HG02798 (cell line): ENCODE results near the gene CATSPERD.
A peak's percentile ranks its signal among the peaks of the same experiment; 100 is the strongest.
"Not testable (repeated sequence)": the region's sequence is repeated elsewhere in the genome, so short reads cannot be mapped to it uniquely, and the experiment has no call there.

Experiments
- ATAC-seq: cut with Tn5 transposase; IDR thresholded peaks from one replicate; pipeline ENCODE4 v1.9.1; 2021; ENCODE audit warnings: mild to moderate bottlenecking; ENCODE audit not compliant: unreplicated experiment, poor library complexity

Gene CATSPERD

DNA sequence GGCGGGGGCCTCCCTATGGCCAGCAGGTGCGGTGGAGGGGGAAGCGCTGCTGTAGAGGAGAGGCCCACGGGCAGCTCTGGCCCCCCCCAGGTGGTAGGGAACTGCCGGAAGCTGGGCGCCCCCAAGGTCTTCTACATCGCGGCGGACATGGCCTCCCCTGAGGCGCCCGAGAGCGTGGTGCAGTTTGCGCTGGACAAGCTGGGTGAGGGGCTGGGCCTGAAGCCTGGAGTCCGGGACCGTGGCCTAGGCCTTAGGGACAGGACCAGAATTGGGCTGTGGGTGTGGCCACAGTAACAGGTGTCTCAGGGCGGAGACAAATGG is 34.2 kb upstream of the CATSPERD start:
- no peak for ATAC-seq

DNA sequence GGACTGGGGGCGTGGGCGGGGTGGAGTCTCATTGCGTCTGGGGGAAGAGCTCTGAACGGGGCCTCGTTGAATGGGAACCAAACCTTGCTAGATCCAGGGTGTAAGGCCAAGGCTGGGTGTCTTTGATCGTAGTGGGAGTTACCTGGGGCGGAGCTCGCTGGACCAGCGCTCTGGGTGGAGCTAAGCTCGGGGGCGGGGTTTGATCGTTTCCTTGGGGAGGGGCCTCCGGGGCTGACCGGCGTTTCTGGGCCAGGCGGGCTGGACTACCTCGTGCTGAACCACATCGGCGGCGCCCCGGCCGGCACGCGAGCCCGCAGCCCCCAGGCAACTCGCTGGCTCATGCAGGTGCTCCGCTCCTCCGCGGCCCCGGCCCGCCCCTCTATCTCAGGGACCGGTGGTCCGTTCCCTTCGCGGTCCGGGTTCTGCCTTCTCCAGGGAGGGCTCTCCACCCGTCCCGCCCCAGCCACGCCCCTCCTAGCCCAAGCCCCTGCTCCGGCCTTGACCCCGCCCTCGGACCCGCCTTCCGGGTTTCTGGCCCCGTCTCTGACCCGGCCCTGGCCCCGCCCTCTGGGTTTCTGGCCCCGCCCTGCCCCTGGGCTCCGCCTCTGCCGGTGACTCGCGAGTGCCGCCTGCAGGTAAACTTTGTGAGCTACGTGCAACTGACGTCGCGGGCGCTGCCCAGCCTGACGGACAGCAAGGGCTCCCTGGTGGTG is 33.6 kb upstream of the CATSPERD start:
- ATAC-seq, result peak; percentile 59

DNA sequence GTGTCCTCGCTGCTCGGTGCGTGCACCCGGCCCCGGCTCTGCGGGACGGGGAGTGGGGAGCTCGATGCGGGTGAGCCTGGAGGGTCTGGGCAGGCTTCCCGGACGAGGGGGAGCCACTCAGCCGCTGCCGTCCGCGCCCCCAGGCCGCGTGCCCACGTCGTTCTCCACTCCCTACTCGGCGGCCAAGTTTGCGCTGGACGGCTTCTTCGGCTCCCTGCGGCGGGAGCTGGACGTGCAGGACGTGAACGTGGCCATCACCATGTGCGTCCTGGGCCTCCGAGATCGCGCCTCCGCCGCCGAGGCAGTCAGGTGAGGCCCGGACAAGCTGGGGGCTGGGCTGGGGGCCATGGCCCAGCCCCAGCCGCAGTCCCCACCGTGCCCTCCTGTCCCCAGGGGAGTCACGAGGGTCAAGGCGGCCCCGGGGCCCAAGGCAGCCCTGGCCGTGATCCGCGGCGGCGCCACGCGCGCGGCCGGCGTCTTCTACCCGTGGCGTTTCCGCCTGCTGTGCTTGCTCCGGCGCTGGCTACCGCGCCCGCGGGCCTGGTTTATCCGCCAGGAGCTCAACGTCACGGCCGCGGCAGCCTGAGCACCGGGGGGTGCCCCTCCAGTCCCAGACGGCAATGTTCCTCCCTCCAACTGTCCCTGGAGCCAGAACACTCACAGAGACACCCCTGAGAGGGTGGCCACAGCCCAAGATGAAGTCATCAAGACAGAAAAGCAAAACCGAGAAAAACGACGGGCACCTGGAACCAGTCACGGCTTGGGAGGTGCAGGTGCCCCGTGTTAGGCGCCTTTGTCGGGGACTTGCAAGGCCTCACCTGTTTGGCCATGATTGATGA is 32.9 kb upstream of the CATSPERD start:
- no peak for ATAC-seq

DNA sequence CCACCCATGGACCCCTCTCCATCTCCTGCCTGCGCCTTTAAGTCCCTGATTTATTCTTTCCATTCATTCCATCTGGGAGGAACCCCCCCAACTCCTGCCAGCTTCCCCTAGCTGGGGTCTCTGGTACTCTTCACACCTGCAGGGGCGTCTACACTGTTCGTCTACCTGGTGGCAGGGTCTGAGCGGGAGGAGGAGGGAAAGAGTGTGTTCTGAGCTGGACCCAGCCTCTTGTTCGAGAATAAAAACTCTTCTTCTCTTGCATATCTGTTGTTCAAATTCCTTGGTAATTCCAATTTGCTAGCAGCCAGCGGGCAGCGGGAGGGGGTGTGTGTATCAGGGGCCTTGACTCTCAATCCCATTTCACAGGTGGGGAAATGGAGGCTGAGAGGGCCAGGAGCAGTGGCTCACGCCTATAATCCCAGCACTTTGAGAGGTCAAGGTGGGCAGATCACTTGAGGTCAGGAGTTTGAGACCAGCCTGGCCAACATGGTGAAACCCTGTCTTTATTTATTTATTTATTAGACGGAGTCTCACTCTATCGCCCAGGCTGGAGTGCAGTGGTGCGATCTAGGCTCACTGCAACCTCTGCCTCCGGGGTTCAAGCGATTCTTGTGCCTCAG is 32.1 kb upstream of the CATSPERD start:
- not testable (repeated sequence) for ATAC-seq

DNA sequence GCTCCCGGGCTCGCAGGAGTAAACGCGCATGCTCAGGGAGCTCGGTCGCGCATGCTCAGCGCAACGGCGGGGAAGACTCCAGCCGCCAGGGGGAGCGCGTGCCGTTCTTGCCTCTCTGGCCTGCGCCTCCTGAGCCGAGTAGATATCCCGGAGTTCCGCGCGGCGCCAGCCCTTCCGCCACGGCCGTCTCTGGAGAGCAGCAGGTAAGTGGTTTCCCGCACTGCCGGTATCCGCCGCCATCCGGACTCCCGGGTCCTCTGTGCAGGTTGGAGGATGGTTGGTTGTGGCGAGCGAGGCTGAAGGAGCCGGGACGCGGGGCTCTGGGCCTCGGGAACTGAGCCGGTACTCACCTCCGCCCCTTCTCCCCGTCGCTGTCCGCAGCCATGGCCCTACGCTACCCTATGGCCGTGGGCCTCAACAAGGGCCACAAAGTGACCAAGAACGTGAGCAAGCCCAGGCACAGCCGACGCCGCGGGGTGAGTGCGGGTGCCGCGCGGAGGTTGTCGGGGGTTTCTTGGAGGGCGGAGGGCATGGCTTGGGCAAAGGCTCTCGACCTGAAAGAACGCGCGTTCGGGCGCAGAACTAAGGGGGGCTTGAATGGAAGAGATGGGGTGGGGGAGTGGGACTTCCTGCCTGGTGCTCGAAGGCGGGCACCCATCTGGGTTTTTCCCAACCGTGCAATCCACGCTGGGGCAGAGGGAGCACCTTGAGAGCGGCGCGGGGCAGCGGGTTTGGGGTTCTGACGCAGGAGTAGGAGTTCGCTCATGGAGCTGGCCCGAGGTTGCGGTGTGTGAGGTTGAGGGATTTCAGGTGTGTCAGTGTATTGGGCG is 30.1 kb upstream of the CATSPERD start, which contains the start of gene RPL36:
TSS of gene RPL36 (plus strand) at position 171 of the 830 bp plus-strand sequence. CDS start at position 384, 213 bp downstream.
- ATAC-seq, result peak; percentile 64

DNA sequence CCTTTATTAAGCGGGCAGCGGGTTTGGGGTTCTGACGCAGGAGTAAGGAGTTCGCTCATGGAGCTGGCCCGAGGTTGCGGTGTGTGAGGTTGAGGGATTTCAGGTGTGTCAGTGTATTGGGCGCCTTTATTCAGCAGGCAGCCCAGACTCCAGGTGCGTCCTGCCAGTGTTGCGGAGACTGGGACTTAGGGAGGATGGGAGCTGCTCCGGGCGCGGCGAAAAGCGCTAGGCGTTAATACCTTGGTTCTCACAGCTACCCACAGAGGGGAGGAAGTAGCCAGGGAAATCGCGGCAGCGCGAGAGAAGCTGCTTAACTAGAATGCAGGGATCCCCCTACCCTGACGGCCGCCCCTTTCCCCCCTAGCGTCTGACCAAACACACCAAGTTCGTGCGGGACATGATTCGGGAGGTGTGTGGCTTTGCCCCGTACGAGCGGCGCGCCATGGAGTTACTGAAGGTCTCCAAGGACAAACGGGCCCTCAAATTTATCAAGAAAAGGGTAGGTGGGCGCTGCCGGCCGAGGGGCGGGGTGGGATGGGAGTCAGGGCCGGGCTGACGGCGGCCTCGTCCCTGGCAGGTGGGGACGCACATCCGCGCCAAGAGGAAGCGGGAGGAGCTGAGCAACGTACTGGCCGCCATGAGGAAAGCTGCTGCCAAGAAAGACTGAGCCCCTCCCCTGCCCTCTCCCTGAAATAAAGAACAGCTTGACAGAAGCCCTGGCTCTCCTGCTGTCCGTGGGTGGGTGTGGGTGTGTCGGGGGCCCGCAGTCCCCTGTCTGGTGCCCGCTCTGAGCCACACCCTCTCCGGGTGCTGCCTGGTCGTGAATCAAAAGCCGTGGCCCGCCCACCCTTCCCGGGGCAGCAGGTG is 29.2 kb upstream of the CATSPERD start:
- no peak for ATAC-seq

DNA sequence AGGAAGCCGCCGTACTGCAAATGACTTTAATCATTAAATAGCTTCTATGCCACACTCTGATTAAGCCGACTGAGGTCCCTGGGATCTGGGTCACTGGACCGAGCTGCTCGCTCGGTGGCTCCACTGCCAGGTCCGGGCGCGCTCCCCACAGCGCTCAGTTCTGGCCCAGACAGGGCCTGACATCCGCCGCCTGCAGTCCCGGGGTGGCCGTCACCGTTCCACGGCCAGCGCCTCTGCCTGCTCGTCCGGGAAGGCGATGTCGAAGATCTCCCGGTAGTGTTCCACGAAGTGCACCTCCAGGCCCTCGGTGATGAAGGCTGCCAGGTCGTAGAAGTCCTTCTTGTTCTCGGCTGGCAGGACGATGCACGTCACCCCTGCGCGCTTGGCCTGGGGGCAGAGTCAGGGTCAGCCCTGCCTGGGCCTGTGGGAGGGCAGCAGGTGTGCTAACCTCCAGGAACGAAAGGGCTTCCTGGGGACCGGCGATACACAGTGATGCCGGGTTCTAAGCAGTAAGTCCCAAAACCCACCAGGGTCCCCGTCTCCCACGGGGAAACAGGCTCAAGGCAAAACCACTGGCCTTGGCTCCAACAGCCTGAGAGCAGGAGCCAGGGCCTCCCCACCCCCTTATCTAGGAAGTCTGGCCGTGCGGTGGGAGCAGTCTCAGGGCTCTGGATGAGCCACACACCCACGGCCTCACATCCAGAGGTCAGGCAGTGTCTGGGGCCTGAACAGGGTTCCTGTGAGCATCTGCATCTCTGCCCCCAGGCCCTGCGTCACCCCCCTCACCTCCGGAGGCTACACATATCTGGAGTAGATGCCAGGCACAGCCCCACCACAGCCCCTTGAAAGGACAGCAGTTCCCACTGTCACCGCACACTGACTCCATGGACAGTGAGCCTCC is 28.4 kb upstream of the CATSPERD start:
- ATAC-seq, result no peak

DNA sequence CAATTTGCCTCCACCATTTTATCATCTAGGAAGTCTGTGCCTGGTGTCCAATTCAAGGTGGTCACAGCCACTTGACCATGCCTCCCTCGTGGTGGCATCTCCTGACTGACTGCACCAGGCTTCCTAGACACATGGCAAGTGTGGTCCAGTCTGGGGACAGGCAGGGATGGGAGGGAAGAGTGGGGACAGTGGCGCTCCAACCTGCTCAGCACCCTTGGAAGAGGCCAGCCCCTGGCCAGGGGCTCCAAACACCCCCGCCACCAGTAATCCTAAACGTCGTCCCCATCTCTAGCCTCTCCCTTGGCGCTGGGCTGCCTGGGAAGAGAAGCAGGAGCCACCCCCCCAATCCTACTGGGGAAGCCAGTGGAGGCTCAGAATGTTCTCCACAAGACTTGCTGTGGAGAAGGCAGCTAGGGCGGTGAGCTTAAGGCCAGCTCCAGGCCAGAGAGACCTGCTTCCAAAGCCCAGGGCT is 27.7 kb upstream of the CATSPERD start:
- ATAC-seq, result no peak

DNA sequence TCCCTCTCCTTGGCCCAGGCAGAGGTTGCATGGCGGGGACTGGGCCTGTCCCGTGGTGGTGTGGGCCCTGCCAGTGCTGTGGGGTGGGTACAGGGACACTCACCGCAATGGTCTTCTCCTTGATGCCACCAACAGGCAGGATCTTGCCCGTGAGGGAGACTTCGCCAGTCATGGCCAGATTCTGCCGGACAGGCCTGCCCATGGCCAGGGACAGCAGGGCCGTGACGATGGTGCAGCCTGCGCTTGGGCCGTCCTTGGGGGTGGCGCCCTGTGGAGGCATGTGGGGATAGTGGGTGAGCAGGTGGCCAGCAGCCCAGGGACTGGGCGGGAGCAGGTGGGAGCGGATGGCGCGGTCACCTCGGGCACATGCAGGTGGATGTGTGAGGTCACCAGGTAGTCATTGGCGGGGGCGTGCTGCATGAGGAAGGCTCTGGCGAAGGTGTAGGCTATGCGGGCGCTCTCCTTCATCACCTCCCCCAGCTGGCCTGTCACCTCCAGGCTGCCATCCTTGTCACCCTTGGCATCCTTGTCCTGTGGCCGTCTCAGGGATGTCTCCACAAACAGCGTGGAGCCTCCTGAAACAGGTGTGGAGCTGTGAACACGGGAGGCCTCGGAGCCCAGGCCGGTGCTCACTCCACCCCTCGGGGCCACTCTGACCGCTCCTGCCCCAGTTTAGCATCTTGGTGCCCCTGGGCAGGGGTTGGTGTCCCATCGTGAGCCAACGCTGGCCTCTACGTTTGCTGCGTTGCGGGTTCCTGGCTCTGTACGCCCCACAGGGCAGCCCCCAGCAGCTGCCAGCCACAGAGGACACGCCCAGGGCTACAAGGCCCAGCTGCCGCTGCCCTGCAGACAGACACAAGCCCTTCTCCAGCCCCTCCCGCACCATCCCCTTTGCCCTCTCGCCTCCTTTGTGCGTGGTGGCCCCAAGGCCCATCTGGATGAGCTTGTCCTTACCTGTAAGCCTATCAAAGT is 27.0 kb upstream of the CATSPERD start:
- no peak for ATAC-seq

DNA sequence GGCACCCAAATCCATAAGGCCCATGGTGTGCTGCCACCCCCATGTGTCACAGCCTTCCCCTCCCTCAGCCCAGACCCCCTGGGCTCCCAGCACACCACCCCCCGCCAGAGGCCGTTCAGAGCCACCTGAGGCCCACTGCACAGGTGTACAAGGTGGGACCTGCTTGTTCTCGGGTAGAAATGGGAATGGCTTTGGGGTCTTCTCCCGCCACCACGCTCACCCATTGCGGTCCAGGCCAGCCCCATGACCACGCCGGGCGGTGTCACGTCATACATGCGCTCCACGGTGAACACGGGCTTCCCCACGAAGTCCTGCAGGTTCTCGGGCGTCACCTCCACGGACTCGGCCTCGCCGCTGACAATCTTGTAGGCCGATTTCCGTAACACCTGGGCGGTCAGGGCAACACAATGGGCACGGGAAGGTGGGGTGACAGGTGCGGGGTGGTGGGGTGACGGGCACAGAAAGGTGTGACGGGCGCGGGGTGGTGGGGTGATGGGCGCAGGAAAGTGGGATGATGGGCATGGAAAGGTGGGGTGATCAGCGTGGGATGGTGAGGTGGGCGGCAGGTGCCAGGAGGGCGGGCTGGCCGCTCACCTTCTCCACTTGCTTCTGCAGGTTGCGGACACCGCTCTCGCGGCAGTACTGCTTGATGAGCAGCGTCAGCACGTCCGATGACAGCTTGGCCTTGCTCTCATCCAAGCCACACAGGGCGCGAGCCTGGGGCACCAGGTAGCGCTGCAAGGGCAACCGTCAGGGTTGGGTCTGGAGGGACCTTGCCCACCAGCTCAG is 26.1 kb upstream of the CATSPERD start:
- no peak for ATAC-seq

DNA sequence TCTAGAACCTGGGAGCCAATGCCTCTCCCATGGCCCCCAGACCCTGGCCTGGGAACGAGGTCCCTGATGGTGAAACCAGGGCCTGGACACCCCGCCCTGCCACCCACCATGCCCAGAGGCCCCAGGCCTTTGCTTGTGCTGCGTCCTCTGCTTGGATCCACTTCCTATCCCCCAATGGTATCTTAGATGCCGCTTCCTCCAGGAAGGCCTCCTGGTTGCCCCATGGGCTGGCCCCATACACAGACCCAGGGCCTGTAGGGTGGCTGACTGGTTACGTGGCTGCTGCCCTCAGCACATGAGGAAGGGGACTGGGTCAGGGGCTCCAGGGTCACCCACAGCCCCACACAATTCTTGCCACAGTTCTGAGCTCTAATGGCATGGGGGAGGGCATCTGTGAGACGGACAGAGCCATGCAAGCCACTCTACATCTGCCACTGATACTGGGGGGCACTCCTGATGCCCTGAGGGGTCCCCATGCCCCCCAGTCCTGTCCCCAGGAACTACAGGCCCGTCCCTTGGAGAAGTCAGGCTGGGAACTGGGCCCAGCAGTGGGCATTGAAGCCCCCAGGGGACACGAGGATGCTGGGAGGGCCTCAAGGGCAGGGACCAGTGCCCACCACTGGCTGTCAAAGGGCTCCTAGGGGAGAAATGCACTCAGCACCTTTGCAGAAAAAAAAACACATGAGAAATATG is 25.3 kb upstream of the CATSPERD start:
- ATAC-seq, result no peak

DNA sequence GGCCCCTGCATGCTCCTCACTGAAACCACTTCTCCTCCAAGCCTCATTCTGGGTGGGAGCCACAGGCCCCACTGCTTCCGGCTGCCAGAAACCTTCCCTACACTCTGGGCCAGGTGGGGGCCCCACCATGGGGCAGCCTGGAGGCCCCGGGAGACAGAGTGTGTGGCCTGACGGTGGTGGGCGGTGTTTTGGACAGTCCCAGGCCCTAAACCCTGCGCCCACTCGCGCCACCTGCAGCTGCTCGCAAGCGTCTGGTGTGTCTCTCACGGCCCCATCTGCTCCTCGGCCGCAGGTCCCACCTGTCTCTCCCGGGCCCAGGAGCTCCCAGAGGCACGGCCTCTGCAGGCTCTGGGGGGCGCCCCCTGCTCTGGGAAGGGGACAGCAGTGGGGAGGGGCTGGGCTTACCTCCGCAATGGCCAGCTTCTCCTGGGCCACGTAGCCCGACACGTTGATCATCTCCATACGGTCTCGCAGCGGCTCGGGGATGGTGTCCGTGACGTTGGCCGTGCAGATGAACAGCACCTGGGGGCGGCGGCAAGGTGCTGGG is 24.7 kb upstream of the CATSPERD start:
- no peak for ATAC-seq

DNA sequence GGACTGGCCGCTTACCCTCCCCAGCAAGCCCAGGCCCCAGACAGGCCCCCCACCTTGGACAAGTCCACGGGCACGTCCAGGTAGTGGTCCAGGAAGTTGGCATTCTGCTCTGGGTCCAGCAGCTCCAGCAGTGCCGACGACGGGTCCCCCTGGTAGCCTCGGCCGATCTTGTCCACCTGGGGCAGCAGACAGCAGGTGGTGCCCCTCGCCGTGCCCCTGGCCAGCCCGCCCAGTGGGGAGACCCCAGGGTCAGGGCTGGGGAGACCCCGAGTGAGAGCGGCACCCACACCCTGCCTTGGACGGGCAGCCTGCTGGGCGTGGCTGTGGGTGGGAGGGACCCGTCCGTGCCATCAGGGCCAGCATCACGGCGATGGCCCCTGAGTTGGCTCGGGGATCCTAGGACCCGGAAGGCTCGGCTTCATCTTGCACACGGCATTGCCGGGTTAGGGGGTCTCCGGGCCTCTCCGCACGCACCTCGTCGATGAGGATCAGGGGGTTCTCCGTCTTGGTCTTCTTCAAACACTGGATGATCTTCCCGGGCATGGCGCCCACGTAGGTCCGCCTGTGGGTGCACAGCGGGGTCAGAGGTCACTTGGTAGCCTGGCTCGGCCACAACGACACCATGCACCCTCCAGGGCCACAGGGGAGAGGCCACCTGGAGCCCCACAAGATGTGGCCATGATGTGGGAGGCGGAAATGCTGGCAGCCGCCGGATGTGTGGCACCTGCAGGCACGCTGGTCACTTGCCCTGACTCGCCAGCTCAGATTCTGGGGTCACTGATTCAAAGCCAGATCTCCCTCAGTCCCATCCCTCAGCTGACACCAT is 24.0 kb upstream of the CATSPERD start:
- ATAC-seq, result no peak

DNA sequence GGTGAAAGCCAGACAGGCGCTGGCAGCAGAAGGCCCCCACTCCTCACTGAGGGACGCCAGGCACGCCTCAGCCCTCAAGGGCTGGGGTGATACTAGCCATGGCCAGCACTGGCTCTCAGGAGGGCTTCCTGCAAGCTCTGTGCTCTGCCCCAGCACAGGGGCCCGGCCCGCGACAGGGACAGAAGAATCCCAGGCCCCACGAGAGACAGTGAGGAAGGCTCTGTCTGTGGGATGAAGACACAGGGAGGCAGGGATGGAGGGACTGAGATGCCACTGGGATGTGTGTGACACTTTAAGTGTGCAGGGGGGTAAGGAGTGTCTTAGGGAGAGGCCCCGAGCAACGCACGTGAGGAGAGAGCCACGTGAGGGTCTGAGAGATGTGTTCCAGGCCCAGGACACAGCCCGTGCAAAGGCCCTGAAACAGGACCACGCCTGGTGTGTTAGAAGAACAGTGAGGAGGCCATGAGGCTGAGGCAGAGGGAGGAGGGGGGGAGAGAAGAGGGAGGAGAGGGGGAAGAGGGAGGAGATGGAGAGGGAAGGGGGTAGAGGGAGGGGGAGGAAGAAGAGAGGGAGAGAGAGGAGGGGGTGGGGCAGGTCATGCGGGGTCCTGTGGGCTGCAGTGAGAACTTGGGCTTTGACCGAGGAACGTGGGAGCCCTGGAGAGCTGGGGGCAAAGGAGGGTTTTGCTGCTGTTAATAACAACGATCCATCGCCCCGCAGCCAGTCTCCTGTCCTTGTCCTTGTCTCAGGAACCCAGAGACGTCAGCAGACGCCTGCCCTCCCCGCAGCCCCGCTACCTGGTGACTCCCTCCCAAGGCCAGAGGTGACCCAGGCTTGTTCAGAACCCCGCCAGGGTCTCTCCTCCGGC is 23.2 kb upstream of the CATSPERD start:
- ATAC-seq, result no peak
